ENCODE data around the gene CBX1. TPM values are rescaled to one million over a fixed set of nuclear protein-coding genes. Genes with fewer than 3 reads are reported as not detected.

CBX1 gene
- total RNA-seq, 1 donor from 2014 or later, result 69.3 TPM

DNA sequence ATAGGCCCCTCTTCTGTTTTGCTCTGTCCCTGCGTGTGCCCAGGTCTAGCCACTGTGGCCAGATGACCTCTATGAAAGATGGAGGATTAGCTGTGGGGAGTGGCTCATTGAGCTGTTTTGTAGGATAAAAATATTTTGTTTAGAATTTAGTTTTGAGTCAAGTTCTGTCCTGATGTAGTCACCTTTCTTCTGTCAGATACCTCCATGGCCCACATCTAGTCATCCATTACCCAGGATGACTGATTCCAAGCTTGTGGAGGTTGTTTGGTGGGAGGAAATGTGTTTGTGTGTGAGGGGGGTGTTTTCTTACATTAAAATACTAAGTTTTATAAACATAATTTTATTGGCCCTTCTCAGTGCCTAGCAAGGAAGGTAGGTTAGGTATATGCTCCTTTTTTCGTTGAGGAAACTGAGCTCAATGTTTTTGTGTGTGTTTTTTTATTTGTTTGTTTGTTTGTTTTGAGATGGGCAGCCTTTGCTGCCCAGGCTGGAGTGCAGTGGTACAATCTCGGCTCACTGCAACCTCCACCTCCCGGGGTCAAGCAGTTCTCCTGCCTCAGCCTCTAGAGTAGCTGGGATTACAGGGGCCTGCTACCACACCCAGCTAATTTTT, 22.6 kb upstream of the CBX1 start:
- Mint-ChIP-seq H3K27me3 (ENCODE audit: low read depth, unreplicated experiment) (no peaks in the 10 kb centered on the region), H3K4me3 (ENCODE audit: unreplicated experiment) (no peak overlapping the region)
- FAIRE-seq, result no peak

DNA sequence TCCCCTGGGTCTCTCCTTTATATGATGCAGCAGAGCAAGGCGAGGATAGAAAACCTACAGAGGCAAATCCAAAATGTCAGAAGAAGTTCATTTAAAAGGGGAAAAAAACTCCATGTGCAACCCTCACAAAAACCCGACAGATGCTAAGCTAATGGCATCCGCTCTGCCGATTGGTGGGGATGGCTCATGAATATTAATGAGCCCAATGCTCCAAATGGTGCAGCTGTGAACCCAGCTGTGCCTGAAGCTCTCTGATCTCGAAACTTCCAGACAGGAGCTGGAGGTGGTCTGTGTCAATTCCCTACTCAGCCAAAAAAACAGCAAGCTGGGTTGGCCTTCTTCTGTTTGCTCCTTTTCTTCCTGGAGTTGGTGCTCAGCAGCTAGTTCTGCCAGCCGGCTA, 21.8 kb upstream of the CBX1 start:
- no peaks in the 10 kb centered on the region for H3K79me2 ChIP-seq (ENCODE audit: insufficient read depth, low read length)
- peaks cover 5% of the 10 kb centered on the region for H4K20me1 ChIP-seq (ENCODE audit: insufficient read depth, low read length)
- no peak overlapping the region for H3K4me3 ChIP-seq (ENCODE audit: insufficient read depth, low read depth, low read length)
- H3K9me3 ChIP-seq (ENCODE audit: insufficient read depth, low read depth, low read length), result no peaks in the 10 kb centered on the region
- peaks cover 6% of the 10 kb centered on the region for H3K4me1 Mint-ChIP-seq (ENCODE audit: low read depth, unreplicated experiment)
- H2AFZ ChIP-seq (ENCODE audit: low read depth, low read length), result no peak overlapping the region
- H3K27ac ChIP-seq (ENCODE audit: low read depth, low read length), result no peak overlapping the region
- no peaks in the 10 kb centered on the region for H3K27me3 Mint-ChIP-seq (ENCODE audit: low read depth, unreplicated experiment)
- peaks cover 7% of the 10 kb centered on the region for H3K4me1 ChIP-seq (ENCODE audit: insufficient read depth, low read length)
- no peaks in the 10 kb centered on the region for H3K9me3 Mint-ChIP-seq (ENCODE audit: unreplicated experiment)
- no peaks in the 10 kb centered on the region for H3K27me3 ChIP-seq (ENCODE audit: insufficient read depth, low read length)
- no peak overlapping the region for H3K27ac Mint-ChIP-seq (ENCODE audit: unreplicated experiment)
- peaks cover 9% of the 10 kb centered on the region for H3K36me3 Mint-ChIP-seq (ENCODE audit: low read depth, unreplicated experiment)
- peaks cover 30% of the 10 kb centered on the region for H3K36me3 ChIP-seq (ENCODE audit: insufficient read depth, low read length)
- no peak overlapping the region for H3K4me2 ChIP-seq (ENCODE audit: low read length)
- DNase-seq (ENCODE audit: low read depth) (no peak), FAIRE-seq (no peak)
- no peak overlapping the region for H3K9ac ChIP-seq (ENCODE audit: low read length)
- H3K4me3 Mint-ChIP-seq (ENCODE audit: unreplicated experiment), result no peak overlapping the region
- no peak for TF ChIP-seq EZH2 (IDR thresholded peaks at IDR 0.05; ENCODE audit: insufficient read depth, low read length)
- TF ChIP-seq, protein P1, sequence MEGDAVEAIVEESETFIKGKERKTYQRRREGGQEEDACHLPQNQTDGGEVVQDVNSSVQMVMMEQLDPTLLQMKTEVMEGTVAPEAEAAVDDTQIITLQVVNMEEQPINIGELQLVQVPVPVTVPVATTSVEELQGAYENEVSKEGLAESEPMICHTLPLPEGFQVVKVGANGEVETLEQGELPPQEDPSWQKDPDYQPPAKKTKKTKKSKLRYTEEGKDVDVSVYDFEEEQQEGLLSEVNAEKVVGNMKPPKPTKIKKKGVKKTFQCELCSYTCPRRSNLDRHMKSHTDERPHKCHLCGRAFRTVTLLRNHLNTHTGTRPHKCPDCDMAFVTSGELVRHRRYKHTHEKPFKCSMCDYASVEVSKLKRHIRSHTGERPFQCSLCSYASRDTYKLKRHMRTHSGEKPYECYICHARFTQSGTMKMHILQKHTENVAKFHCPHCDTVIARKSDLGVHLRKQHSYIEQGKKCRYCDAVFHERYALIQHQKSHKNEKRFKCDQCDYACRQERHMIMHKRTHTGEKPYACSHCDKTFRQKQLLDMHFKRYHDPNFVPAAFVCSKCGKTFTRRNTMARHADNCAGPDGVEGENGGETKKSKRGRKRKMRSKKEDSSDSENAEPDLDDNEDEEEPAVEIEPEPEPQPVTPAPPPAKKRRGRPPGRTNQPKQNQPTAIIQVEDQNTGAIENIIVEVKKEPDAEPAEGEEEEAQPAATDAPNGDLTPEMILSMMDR (IDR thresholded peaks at IDR 0.05; ENCODE audit: insufficient read depth, low read depth, low read length), result no peak

More for the DNA sequence above, 22.6 kb upstream of the CBX1 start:
- Histone ChIP-seq H3K4me1 (ENCODE audit: insufficient read depth, low read length) (peaks cover 7% of the 10 kb centered on the region), H3K4me3 (ENCODE audit: insufficient read depth, low read depth, low read length) (no peak overlapping the region), H2AFZ (ENCODE audit: low read depth, low read length) (no peak overlapping the region), H3K9me3 (ENCODE audit: insufficient read depth, low read depth, low read length) (no peaks in the 10 kb centered on the region), H3K27ac (ENCODE audit: low read depth, low read length) (no peak overlapping the region), H4K20me1 (ENCODE audit: insufficient read depth, low read length) (peaks cover 5% of the 10 kb centered on the region), H3K36me3 (ENCODE audit: insufficient read depth, low read length) (peaks cover 26% of the 10 kb centered on the region), H3K4me2 (ENCODE audit: low read length) (no peak overlapping the region), H3K27me3 (ENCODE audit: insufficient read depth, low read length) (no peaks in the 10 kb centered on the region), H3K79me2 (ENCODE audit: insufficient read depth, low read length) (no peaks in the 10 kb centered on the region), H3K9ac (ENCODE audit: low read length) (no peak overlapping the region)
- TF ChIP-seq, protein P1 (IDR thresholded peaks at IDR 0.05; ENCODE audit: insufficient read depth, low read depth, low read length), result no peak
- TF ChIP-seq EZH2 (IDR thresholded peaks at IDR 0.05; ENCODE audit: insufficient read depth, low read length), result no peak
- H3K9me3 Mint-ChIP-seq (ENCODE audit: unreplicated experiment), result no peaks in the 10 kb centered on the region
- H3K4me1 Mint-ChIP-seq (ENCODE audit: low read depth, unreplicated experiment), result peaks cover 6% of the 10 kb centered on the region
- H3K36me3 Mint-ChIP-seq (ENCODE audit: low read depth, unreplicated experiment), result peaks cover 7% of the 10 kb centered on the region
- H3K27ac Mint-ChIP-seq (ENCODE audit: unreplicated experiment), result no peak overlapping the region
- no peak for DNase-seq (ENCODE audit: low read depth)

DNA sequence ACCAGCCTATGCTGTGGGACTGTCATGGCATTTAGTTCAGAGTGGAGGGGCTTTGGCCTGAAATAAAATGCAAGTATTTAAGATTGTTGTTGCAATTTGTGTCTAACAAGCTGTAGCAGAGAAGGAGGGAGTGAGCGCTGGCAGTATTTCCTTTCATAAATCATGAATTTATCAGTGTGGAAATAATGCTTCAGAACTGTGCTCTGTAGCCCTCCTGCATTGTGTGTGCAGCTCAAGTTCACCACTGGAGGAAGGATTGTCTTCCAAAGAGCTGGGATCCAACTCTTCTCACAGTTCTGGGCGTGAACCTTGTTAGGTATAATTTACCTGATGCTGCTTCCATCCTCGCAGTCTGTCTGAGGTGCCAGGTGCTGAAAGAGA, 21.4 kb upstream of the CBX1 start:
- Histone ChIP-seq H3K4me3 (ENCODE audit: insufficient read depth, low read depth, low read length) (no peak overlapping the region), H3K4me1 (ENCODE audit: insufficient read depth, low read length) (peaks cover 5% of the 10 kb centered on the region), H3K9ac (ENCODE audit: low read length) (no peak overlapping the region), H3K27ac (ENCODE audit: low read depth, low read length) (no peak overlapping the region), H3K9me3 (ENCODE audit: insufficient read depth, low read depth, low read length) (no peaks in the 10 kb centered on the region), H4K20me1 (ENCODE audit: insufficient read depth, low read length) (peaks cover 5% of the 10 kb centered on the region), H3K79me2 (ENCODE audit: insufficient read depth, low read length) (no peaks in the 10 kb centered on the region), H2AFZ (ENCODE audit: low read depth, low read length) (no peak overlapping the region), H3K36me3 (ENCODE audit: insufficient read depth, low read length) (peaks cover 34% of the 10 kb centered on the region), H3K27me3 (ENCODE audit: insufficient read depth, low read length) (no peaks in the 10 kb centered on the region), H3K4me2 (ENCODE audit: low read length) (no peak overlapping the region)
- FAIRE-seq, result no peak
- Mint-ChIP-seq H3K27ac (ENCODE audit: unreplicated experiment) (no peak overlapping the region), H3K4me3 (ENCODE audit: unreplicated experiment) (no peak overlapping the region), H3K9me3 (ENCODE audit: unreplicated experiment) (no peaks in the 10 kb centered on the region), H3K27me3 (ENCODE audit: low read depth, unreplicated experiment) (no peaks in the 10 kb centered on the region), H3K36me3 (ENCODE audit: low read depth, unreplicated experiment) (peaks cover 9% of the 10 kb centered on the region), H3K4me1 (ENCODE audit: low read depth, unreplicated experiment) (peaks cover 6% of the 10 kb centered on the region)
- no peak for DNase-seq (ENCODE audit: low read depth)
- no peak for TF ChIP-seq EZH2 (IDR thresholded peaks at IDR 0.05; ENCODE audit: insufficient read depth, low read length)
- TF ChIP-seq, protein P1 (IDR thresholded peaks at IDR 0.05; ENCODE audit: insufficient read depth, low read depth, low read length), result no peak
